Coronary artery (tissue), 2 donors: ENCODE measurements around the gene FOXO3.

Source experiments
- DNase-seq: peaks from one replicate; pipeline ENCODE4 v3.0.0-alpha.2; 2017; ENCODE audit warnings: low spot score
- H3K27ac ChIP-seq, 2 donors: fragments of 200-600 bp; sonication (generic); one replicate each; pipeline ENCODE4 v1.5.1; 2016 to 2019
- H3K4me3 ChIP-seq: fragments of 200-600 bp; sonication (generic); 2 replicates; pipeline ENCODE4 v1.5.1; 2016; ENCODE audit warnings: mild to moderate bottlenecking, moderate library complexity
- TF ChIP-seq, protein P1 (sequence below): fragments of 200-600 bp; sonication (generic); IDR thresholded peaks from one replicate; pipeline ENCODE4 v1.5.1; 2019; ENCODE audit warnings: antibody characterized with exemption

The FOXO3 gene

DNA sequence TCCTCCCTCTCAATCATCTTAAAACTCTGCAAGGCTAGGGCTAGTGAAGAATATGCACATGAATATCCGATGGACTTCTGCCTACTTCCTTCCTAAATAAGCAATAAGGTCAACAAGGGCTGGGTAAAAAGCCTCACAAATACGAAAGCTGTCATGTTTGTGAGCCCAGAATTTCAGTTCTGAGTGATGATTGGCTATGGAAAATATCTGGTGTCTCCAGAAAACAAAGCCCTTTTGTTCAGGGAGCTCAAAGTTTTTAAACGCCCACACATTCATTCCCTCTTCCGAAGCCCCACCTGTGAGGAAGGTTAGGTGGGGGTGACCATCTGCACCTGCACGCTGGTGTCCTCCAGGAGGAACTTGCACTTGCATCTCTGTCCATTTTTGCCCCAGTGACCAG is 160.6 kb downstream of the FOXO3 start:
- Histone ChIP-seq H3K4me3 (no peak overlapping the region), H3K27ac (no peak overlapping the region)
- DNase-seq = no peak
- TF ChIP-seq, protein P1, sequence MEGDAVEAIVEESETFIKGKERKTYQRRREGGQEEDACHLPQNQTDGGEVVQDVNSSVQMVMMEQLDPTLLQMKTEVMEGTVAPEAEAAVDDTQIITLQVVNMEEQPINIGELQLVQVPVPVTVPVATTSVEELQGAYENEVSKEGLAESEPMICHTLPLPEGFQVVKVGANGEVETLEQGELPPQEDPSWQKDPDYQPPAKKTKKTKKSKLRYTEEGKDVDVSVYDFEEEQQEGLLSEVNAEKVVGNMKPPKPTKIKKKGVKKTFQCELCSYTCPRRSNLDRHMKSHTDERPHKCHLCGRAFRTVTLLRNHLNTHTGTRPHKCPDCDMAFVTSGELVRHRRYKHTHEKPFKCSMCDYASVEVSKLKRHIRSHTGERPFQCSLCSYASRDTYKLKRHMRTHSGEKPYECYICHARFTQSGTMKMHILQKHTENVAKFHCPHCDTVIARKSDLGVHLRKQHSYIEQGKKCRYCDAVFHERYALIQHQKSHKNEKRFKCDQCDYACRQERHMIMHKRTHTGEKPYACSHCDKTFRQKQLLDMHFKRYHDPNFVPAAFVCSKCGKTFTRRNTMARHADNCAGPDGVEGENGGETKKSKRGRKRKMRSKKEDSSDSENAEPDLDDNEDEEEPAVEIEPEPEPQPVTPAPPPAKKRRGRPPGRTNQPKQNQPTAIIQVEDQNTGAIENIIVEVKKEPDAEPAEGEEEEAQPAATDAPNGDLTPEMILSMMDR = no peak

DNA sequence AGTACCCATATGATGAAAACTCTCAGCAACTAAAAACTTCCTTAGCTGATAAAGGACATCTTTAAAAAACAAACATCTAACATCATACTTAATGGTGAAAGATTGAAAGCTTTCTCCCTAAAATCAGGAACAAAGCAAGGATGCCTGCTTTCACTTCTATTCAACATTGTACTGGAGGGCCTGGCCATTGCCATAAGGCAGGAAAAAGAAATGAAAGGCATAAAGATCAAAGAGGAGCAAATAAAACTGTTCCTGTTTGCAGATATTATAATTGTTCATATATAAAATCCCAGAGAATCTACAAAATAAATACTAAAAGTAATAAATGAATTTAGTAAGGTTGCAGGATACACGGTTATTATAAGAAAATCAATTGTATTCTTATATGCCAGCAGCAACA is 162.9 kb downstream of the FOXO3 start:
- no peak overlapping the region for H3K4me3 ChIP-seq
- TF ChIP-seq, protein P1 = no peak
- H3K27ac ChIP-seq = no peak overlapping the region
- DNase-seq = no peak

DNA sequence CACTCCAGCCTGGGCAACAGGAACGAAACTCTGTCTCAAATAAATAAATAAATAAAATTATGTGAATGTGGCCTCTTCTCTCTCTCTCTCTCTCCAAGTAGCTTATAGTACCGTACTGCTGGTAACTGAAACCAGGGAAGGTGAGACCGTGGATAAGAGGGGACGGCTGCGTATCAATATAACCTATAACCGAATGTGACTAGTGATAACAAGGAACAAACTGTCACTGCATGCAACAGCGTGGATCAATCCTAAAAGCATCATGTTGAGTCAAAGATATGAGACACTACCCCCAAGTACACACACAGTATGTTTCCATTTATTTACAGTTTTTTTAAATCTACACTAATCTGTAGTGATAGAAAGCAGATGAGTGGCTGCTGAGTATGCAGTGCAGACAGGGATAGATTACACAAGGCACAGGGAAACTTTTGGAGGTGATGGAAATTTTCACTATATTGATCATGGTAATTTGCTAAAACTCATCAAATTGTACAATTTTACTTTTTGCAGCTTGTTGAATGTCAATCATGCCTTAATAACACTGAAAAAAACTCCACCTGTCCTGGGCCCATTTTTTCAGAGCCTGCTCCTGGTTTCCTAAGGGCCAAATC is 166.1 kb downstream of the FOXO3 start:
- TF ChIP-seq, protein P1 = no peak
- Histone ChIP-seq H3K4me3 (no peak overlapping the region), H3K27ac (no peak overlapping the region)
- no peak for DNase-seq

DNA sequence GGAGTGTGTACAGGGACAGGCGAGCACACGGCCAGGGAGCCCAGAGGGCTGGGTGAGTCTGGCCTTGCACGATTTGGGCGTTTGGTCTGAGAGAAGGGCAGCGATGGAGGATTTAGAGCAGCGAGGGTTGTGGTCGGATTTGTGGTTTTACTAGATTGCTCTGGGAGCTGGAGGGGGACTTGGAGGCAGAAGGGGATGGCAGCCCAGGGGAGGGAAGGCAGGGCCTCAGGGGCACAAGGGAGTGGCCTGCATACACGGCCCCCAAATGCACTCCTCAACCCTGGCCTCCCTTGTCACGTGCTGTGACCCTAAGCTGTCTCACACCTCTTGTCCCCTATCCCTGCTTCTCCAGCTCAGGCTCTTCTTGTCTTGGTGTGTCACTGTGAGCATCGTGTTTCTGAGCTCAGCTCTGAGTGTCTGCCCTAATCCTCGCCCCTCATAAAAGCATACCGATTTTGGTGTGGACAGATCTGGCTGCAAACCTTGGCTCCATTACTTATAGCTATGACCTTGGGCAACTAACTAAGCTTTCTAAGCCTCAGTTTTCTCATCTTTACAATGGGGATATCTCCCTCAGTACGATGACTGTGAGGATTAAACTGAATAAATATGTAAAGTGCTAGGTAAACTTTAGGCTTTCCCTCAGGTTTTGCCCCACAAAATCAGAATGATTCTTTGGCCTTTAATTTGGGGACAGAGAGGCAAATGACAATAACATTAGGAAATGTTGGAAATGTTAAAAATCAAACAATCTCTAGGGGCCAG is 167.4 kb downstream of the FOXO3 start:
- H3K4me3 ChIP-seq = no peak overlapping the region

DNA sequence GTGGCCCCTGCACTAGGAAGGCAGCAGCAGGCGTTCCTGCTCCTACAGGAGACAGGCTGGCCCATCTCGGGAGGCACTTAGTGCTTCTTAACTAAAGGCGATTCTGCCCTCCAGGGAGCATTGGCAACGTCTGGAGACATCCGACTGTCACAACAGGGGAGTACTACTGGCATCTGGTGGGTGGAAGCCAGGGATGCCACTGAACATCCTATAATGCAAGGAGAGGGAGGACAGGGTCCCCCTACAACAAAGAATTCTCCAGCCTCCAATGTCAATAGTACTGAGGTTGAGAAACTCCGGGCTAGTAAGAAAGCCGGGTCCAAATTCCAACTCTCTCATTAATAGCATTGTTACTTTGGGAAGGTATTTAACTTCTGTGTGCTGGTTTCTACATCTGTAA is 168.1 kb downstream of the FOXO3 start:
- Histone ChIP-seq H3K4me3 (no peak overlapping the region), H3K27ac (no peak overlapping the region)
- DNase-seq = peak; percentile 46
- TF ChIP-seq, protein P1 = no peak

More for the DNA sequence above, 167.4 kb downstream of the FOXO3 start:
- DNase-seq = peak; percentile 45
- H3K27ac ChIP-seq = no peak overlapping the region
- TF ChIP-seq, protein P1 = no peak

DNA sequence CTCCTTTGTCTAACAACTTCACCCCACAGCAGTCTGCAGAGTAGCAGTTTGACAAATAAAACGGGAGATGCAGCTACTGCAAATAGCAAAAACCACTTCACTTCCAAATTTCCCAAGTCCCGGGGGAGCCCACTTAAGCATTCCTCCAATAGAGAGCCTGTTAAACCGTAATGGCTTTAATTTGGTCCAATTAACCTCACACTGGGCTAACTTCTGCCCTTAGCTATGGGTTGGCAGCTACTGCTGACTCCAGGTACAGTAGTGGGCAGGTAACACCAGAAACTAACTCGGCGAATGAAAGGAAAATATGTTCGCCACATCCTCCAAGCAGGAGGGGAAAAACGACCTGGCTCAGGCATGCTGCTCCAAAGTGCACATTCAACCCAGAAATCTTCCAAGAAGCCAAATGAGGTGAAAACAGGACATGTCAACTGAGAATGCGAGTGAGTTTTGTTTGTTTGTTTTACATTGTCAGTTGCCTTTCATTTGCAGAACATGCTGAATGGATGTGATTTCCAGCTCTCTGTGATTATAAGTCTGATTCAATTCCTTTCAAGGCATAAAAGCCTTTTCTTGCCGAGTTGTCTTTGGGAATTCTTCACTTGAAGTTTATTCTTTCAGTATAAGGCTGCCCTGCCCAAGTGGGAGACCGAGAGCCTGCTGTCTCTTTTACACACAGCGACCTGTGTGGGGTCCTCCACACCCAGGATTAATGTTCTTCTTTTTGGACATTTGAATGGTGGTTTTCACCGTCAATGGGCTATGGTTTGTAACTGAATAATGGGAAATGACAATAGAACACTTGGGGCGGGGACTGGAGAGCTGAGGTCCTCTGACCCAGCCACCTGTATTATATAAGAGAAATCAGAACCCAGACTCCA is 170.2 kb downstream of the FOXO3 start:
- peak overlapping the region in 1 of 2 donors; percentile 29 for H3K27ac ChIP-seq
- peak; percentile 38 for DNase-seq
- peak overlapping the region; percentile 53 for H3K4me3 ChIP-seq
- TF ChIP-seq, protein P1 = no peak
